HCT116 (cell line): ENCODE measurements around the gene MT4. TPM values are rescaled to one million over a fixed set of nuclear protein-coding genes. Genes with fewer than 3 reads are reported as not detected.

ENCODE experiments used
- ATAC-seq: fragments of 200-7000 bp; cut with Tn5 transposase; 2 replicates; pipeline ENCODE4 v1.9.1; 2020; ENCODE audit warnings: mild to moderate bottlenecking, moderate library complexity
- BruUV-seq: library from RNA; stranded (reverse); fragments of 400-500 nt; replicated peaks from 2 replicates; lab custom pipeline; 2021; lab: Mats Ljungman, UMichigan
- CTCF ChIA-PET: fragments of 300-600 bp; sonication (Branson Sonifier 250); formaldehyde crosslinking; loops from one replicate; lab custom pipeline; 2021; ENCODE audit warnings: antibody characterized with exemption; lab: Charles Lee
- POLR2A ChIA-PET: fragments of 300-600, 350-600 bp; sonication (Branson Sonifier 250); formaldehyde crosslinking; loops from one replicate; lab custom pipeline; 2021; ENCODE audit warnings: antibody characterized with exemption; lab: Charles Lee
- RAD21 ChIA-PET, 2 experiments: fragments of 300-600 bp; sonication (Branson Sonifier 250); formaldehyde crosslinking; loops; one replicate each; lab custom pipeline; 2023; ENCODE audit warnings: low total read pairs in 2 of 2; ENCODE audit not compliant: uncharacterized antibody in 2 of 2, unreplicated experiment in 2 of 2, low non-redundant PET in 1 of 2; lab: Charles Lee
- DNase-seq: peaks from one replicate; pipeline ENCODE4 v3.0.0-alpha.2; 2010; ENCODE audit warnings: low read depth, low spot score
- H2AFZ ChIP-seq: fragments of 200-600 bp; shearing (Covaris generic), sonication (generic); 2 replicates; pipeline ENCODE4 v1.6.1; 2017; ENCODE audit warnings: low read depth, mixed run types, mixed read lengths, antibody characterized with exemption, low read length; ENCODE audit not compliant: poor library complexity, severe bottlenecking
- H3K27ac ChIP-seq: 2 replicates; pipeline ENCODE4 v1.5.1; 2012; ENCODE audit warnings: low read depth, low read length
- H3K27me3 ChIP-seq: fragments of 200-600 bp; sonication (generic); 2 replicates; pipeline ENCODE4 v1.6.1; 2016; ENCODE audit warnings: mixed run types, low read length, mixed read lengths; ENCODE audit not compliant: insufficient read depth
- H3K36me3 ChIP-seq, 2 experiments: fragments of 200-500 bp in 1 of 2; fragments of 200-600 bp in 1 of 2; sonication (Bioruptor generic) in 1 of 2; sonication (generic) in 1 of 2; 2 replicates each; pipeline versions ENCODE4 v1.5.1 to v1.6.1; 2014 to 2016; ENCODE audit warnings: low read length in 2 of 2, inconsistent platforms in 1 of 2, mixed read lengths in 1 of 2, mixed run types in 1 of 2; ENCODE audit not compliant: insufficient read depth in 2 of 2, control insufficient read depth in 1 of 2
- H3K4me1 ChIP-seq, 2 experiments: fragments of 200-600 bp in 1 of 2; sonication (generic) in 1 of 2; 2 replicates each; pipeline versions ENCODE4 v1.5.1 to v1.6.1; 2012 to 2017; ENCODE audit warnings: low read length in 2 of 2, inconsistent platforms in 1 of 2, mild to moderate bottlenecking in 1 of 2, mixed read lengths in 1 of 2, mixed run types in 1 of 2, moderate library complexity in 1 of 2; ENCODE audit not compliant: insufficient read depth in 2 of 2, control insufficient read depth in 1 of 2
- H3K4me2 ChIP-seq: fragments of 200-600 bp; sonication (generic); 2 replicates; pipeline ENCODE4 v1.6.1; 2017; ENCODE audit warnings: mixed run types, low read length, mixed read lengths
- H3K4me3 ChIP-seq, 2 experiments: fragments of 200-600 bp in 1 of 2; sonication (generic) in 1 of 2; replicated peaks in 1 of 2; 2 replicates each; pipeline ENCODE4 v1.5.1; 2011 to 2016; ENCODE audit warnings: low read length in 2 of 2, control low read depth in 1 of 2, low read depth in 1 of 2, mild to moderate bottlenecking in 1 of 2, mixed read lengths in 1 of 2, mixed run types in 1 of 2
- H3K79me2 ChIP-seq: fragments of 200-600 bp; sonication (generic); 2 replicates; pipeline ENCODE4 v1.6.1; 2017; ENCODE audit warnings: mild to moderate bottlenecking, mixed run types, low read length, moderate library complexity, mixed read lengths; ENCODE audit not compliant: insufficient read depth
- H3K9ac ChIP-seq: fragments of 200-600 bp; sonication (generic); 2 replicates; pipeline ENCODE4 v1.6.1; 2016; ENCODE audit warnings: low read length, mixed read lengths
- H3K9me2 ChIP-seq: fragments of 200-600 bp; sonication (generic), shearing (Covaris generic); 2 replicates; pipeline ENCODE4 v1.6.1; 2017; ENCODE audit warnings: mixed run types, mild to moderate bottlenecking, moderate library complexity; ENCODE audit not compliant: insufficient read depth
- H3K9me3 ChIP-seq, 2 experiments: fragments of 200-500 bp in 1 of 2; fragments of 200-600 bp in 1 of 2; sonication (Bioruptor generic) in 1 of 2; sonication (generic) in 1 of 2; 2 replicates each; pipeline ENCODE4 v1.6.1; 2014 to 2017; ENCODE audit warnings: low read length in 2 of 2, mixed read lengths in 2 of 2, inconsistent platforms in 1 of 2, low read depth in 1 of 2, mild to moderate bottlenecking in 1 of 2, mixed run types in 1 of 2, moderate library complexity in 1 of 2; ENCODE audit not compliant: control insufficient read depth in 1 of 2, insufficient read depth in 1 of 2
- H4K20me1 ChIP-seq: fragments of 200-600 bp; sonication (generic), shearing (Covaris generic); 2 replicates; pipeline ENCODE4 v1.6.1; 2017; ENCODE audit warnings: mixed run types, mild to moderate bottlenecking, moderate library complexity; ENCODE audit not compliant: insufficient read depth
- CTCF ChIP-seq, 3 experiments: fragments of 200-600 bp in 1 of 3; sonication (generic) in 1 of 3; IDR thresholded peaks in 2 of 3; conservative IDR thresholded peaks in 1 of 3; 2 replicates each; pipeline ENCODE4 v1.5.1; 2012 to 2017; ENCODE audit warnings: low read depth in 2 of 3, low read length in 2 of 3, antibody characterized with exemption in 1 of 3, borderline replicate concordance in 1 of 3, control low read depth in 1 of 3, mild to moderate bottlenecking in 1 of 3, mixed read lengths in 1 of 3, mixed run types in 1 of 3, moderate library complexity in 1 of 3; ENCODE audit not compliant: insufficient read depth in 1 of 3
- JUND ChIP-seq: IDR thresholded peaks from 2 replicates; pipeline ENCODE4 v1.6.1; 2012
- POLR2A ChIP-seq: IDR thresholded peaks from 2 replicates; pipeline ENCODE4 v1.7.0; 2011; ENCODE audit warnings: borderline replicate concordance; ENCODE audit not compliant: insufficient read depth, insufficient read length; ENCODE audit errors: extremely low read depth
- POLR2AphosphoS5 ChIP-seq: IDR thresholded peaks from 2 replicates; pipeline ENCODE4 v1.6.1; 2011; ENCODE audit warnings: mild to moderate bottlenecking, low read depth, low read length, moderate library complexity
- TCF7L2 ChIP-seq: IDR thresholded peaks from 2 replicates; pipeline ENCODE4 v1.7.0; 2011; ENCODE audit warnings: borderline replicate concordance, inconsistent platforms; ENCODE audit not compliant: insufficient read depth, insufficient read length; ENCODE audit errors: extremely low read depth
- ZBTB33 ChIP-seq: IDR thresholded peaks from 2 replicates; pipeline ENCODE4 v1.6.1; 2011; ENCODE audit warnings: mild to moderate bottlenecking, low read length, moderate library complexity; ENCODE audit not compliant: insufficient replicate concordance; ENCODE audit errors: extremely low read depth
- ZFX ChIP-seq: fragments of 450-650 bp; IDR thresholded peaks from 2 replicates; pipeline ENCODE4 v1.6.1; 2017
- intact Hi-C: fragments of 100-400 bp; cut with micrococcal nuclease; formaldehyde crosslinking; loops from 2 replicates; pipeline ENCODE4 v1.10.0; 2022
- total RNA-seq: library from RNA; stranded (reverse); gene quantifications from one replicate; pipeline ENCODE4 v1.2.1, GENCODE V29; 2021; ENCODE audit not compliant: unreplicated experiment

Gene MT4
- total RNA-seq, 1 experiment from 2014 or later: not detected

GRCh38 chr16:56608043-56608875, 43.4 kb downstream of the MT4 start, which contains the start of gene MT2A:
MT2A (plus strand) TSS chr16:56608584; CDS start chr16:56608656, 72 bp downstream.
- no peak within 1 kb of the TSS for H2AFZ ChIP-seq
- peak within 1 kb of the TSS; percentile 63 to 85 for H3K4me3 ChIP-seq
- H3K79me2 ChIP-seq: peaks cover 14% of the 10 kb centered on the region
- no peaks in the 10 kb centered on the region for H3K9me3 ChIP-seq
- ChIA-PET RAD21 (interaction anchor here (0.6 to 2.0 kb wide), 4 partner anchors 8 to 19 kb away, joined by 3 to 7 read pairs (median 4); partner anchors contain the start of gene MT1E (in 2 of the 2)), POLR2A (interaction anchor here (0.7 to 16.1 kb wide), 13 partner anchors 8 to 134 kb away, joined by 3 to 344 read pairs (median 3); partner anchors contain the start of genes MT1E and MT1F), CTCF (interaction anchor here (0.9 to 1.1 kb wide), 5 partner anchors 8 to 252 kb away, joined by 3 to 8 read pairs (median 4); no protein-coding TSS in a partner anchor)
- peak; percentile 95 for DNase-seq
- no peaks in the 10 kb centered on the region for H3K36me3 ChIP-seq
- peak; percentile 60 for TF ChIP-seq TCF7L2
- TF ChIP-seq ZBTB33: peak; percentile 28
- TF ChIP-seq CTCF (IDR thresholded peaks at IDR 0.05 in 2 of 3, conservative IDR thresholded peaks at IDR 0.05 in 1 of 3; ENCODE audit: borderline replicate concordance in 1 of 3, insufficient read depth in 1 of 3, low read depth in 2 of 3, low read length in 2 of 3): no peak
- peak; percentile 95 for TF ChIP-seq POLR2A
- peak; percentile 100 for TF ChIP-seq POLR2AphosphoS5
- TF ChIP-seq JUND: no peak
- TF ChIP-seq ZFX: peak; percentile 37; the same call in 1 of the 2 replicates
- BruUV-seq: no TSS peak
- H3K27me3 ChIP-seq: no peaks in the 10 kb centered on the region
- peaks cover 64 to 86% of the 10 kb centered on the region in 2 experiments for H3K4me1 ChIP-seq
- peak within 1 kb of the TSS; percentile 95 for H3K4me2 ChIP-seq
- H3K27ac ChIP-seq: peak within 1 kb of the TSS; percentile 96
- H3K9me2 ChIP-seq: no peaks in the 10 kb centered on the region
- no peaks in the 10 kb centered on the region for H4K20me1 ChIP-seq
- intact Hi-C loops: loop anchor here (1.0 to 2.0 kb wide), 2 partner anchors 17 to 75 kb away; partner anchors contain the start of genes MT1E and MT1X
- peak within 1 kb of the TSS; percentile 91 for H3K9ac ChIP-seq
- peak; percentile 71 for ATAC-seq
